ENCODE data around the gene SNTG2.

The SNTG2 gene

GRCh38 chr2:926896-927295 is 23.8 kb upstream of the SNTG2 start:
- TF ChIP-seq, protein P1, sequence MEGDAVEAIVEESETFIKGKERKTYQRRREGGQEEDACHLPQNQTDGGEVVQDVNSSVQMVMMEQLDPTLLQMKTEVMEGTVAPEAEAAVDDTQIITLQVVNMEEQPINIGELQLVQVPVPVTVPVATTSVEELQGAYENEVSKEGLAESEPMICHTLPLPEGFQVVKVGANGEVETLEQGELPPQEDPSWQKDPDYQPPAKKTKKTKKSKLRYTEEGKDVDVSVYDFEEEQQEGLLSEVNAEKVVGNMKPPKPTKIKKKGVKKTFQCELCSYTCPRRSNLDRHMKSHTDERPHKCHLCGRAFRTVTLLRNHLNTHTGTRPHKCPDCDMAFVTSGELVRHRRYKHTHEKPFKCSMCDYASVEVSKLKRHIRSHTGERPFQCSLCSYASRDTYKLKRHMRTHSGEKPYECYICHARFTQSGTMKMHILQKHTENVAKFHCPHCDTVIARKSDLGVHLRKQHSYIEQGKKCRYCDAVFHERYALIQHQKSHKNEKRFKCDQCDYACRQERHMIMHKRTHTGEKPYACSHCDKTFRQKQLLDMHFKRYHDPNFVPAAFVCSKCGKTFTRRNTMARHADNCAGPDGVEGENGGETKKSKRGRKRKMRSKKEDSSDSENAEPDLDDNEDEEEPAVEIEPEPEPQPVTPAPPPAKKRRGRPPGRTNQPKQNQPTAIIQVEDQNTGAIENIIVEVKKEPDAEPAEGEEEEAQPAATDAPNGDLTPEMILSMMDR (IDR thresholded peaks at IDR 0.05) = no peak
- DNase-seq (ENCODE audit: low spot score) = no peak
- Histone ChIP-seq H3K4me3 (no peak overlapping the region), H3K27ac (no peak overlapping the region)

- Histone ChIP-seq H3K27ac (no peak overlapping the region), H3K4me3 (no peak overlapping the region)
- TF ChIP-seq, protein P1 (IDR thresholded peaks at IDR 0.05) = no peak
- no peak for DNase-seq (ENCODE audit: low spot score)
These were observed 21.5 kb upstream of the SNTG2 start for GRCh38 chr2:929011-929735.

DNA sequence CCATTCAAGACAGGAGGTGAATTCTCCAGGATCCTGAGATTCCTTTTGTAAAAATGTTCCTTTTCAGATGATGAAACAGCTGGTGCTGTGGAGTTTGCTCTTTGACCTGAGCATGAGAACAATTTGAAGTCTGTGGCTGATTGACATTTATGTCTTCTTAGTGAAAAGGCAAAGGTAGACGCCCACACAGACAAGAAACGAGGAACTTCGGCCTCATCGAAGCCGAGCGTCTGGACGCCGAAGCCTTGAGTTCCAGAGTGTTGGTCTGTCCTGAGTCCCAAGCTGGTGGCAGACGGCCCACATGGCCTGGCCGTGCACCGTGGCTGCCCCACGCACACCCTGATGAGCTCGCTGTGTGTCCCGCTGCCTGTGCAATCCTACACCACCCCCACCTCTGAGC is 20.7 kb upstream of the SNTG2 start:
- H3K27ac ChIP-seq = no peak overlapping the region
- no peak for DNase-seq (ENCODE audit: low spot score)
- TF ChIP-seq, protein P1 (IDR thresholded peaks at IDR 0.05) = no peak
- H3K4me3 ChIP-seq = no peak overlapping the region

- TF ChIP-seq, protein P1 (IDR thresholded peaks at IDR 0.05) = no peak
- DNase-seq (ENCODE audit: low spot score) = no peak
These were observed 19.7 kb upstream of the SNTG2 start for GRCh38 chr2:930935-931334.

GRCh38 chr2:932320-933115 is 18.1 kb upstream of the SNTG2 start:
- Histone ChIP-seq H3K27ac (no peak overlapping the region), H3K4me3 (no peak overlapping the region)
- TF ChIP-seq, protein P1 (IDR thresholded peaks at IDR 0.05) = no peak
- no peak for DNase-seq (ENCODE audit: low spot score)

More at GRCh38 chr2:930935-931334, 19.7 kb upstream of the SNTG2 start:
- H3K27ac ChIP-seq = no peak overlapping the region
- no peak overlapping the region for H3K4me3 ChIP-seq

DNA sequence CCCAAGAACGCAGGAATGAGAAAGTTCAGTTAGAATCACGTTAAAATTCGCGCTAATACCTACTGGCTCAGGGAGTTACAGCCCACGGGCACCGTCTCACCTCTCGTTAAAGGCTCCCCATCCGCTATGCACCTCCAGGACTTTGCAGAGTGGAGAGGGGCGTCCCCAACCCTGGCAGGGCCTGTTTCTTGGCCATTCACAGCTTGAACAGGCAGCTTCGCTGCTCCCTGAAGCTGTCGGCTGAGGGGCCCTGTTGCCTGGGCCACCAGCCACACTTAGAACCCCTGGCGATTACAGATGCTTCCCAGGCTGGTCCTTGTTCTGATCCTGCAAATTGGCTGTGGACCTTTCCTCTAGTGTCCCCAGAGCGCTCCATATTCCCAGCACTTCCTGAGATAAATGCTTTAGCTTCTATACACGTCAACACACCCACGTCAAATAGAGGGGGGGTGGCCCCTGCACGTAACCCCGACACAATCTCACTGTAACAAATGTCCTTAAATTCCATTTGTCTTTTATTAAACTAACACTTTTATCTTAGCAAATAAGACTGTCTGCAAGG is 16.8 kb upstream of the SNTG2 start:
- DNase-seq (ENCODE audit: low spot score) = no peak
- no peak overlapping the region for H3K4me3 ChIP-seq

More for the DNA sequence above, 16.8 kb upstream of the SNTG2 start:
- TF ChIP-seq, protein P1 (IDR thresholded peaks at IDR 0.05) = no peak
- no peak overlapping the region for H3K27ac ChIP-seq

Measured in coronary artery (tissue), 2 donors.